Stimulated activated CD8-positive, alpha-beta memory T cell treated with anti-CD3 and anti-CD28 coated beads, Interleukin-4, amount 100 ng/mL, for 1 hour (primary cell): ENCODE results near the gene NRSN2.
A peak's percentile ranks its signal among the peaks of the same experiment; 100 is the strongest.
"Not testable (repeated sequence)": the region's sequence is repeated elsewhere in the genome, so short reads cannot be mapped to it uniquely, and the experiment has no call there.

Source experiments
- DNase-seq, 2 donors: peaks; one replicate each; pipeline ENCODE4 v3.0.0-alpha.2; 2020; ENCODE audit warnings: low read depth in 2 of 2, low spot score in 1 of 2

NRSN2 gene

DNA sequence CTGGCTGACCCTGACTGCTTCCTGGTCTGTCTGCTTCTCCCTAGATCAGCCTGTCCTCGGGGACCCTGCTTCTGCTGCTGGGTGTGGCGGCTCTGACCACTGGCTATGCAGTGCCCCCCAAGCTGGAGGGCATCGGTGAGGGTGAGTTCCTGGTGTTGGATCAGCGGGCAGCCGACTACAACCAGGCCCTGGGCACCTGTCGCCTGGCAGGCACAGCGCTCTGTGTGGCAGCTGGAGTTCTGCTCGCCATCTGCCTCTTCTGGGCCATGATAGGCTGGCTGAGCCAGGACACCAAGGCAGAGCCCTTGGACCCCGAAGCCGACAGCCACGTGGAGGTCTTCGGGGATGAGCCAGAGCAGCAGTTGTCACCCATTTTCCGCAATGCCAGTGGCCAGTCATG is 6.3 kb downstream of the NRSN2 start:
- DNase-seq = no peak

DNA sequence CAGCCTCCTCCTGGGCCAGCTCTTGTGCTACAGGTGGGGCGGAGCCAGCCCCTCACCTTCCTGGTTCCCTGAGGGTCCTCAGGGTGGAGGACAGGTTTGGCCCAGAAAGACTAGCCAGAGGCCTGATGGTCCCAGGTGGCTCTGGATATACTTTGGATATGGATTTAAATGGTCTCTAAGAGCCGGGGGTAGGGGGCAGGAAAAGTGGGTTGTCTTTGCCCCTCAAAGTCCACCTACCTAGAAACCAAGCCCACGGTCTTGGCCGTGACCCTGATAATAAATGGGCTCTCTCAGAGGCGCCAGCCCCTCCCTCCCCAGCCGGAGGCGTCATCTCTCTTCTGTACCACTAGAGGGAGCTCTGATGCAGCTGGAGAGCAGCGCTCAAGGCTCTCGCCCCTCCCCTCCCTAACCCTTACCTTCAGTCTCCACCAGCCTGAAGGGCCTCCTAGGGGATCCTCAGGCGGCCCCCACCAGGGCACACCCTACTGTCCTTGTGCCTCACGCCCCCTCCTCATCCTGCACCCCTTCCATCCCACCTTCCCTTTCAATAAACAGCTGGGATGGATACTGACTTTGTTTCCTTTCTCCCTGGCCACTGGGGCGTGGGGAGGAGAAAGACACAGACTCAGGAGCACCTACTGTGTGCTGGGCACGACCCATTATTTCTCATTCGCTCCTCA is 7.5 kb downstream of the NRSN2 start:
- DNase-seq = peak; percentile 44 to 68

DNA sequence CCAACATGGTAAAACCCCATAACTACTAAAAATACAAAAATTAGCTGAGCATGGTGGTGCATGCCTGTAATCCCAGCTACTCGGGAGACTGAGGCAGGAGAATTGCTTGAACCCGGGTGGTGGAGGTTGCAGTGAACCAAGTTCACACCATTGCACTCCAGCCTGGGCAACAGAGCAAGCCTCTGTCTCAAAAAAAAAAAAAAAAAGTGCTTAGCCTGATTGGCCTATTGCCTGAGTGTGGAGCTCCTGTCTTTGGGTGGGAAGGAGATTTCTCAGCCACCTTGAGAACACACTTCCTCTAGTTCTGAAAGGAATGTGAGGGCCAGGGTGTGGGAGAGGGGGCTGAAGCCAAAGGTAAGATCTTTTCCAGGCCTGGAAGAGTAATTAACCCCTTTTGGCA is 9.2 kb downstream of the NRSN2 start:
- DNase-seq = not testable (repeated sequence)

DNA sequence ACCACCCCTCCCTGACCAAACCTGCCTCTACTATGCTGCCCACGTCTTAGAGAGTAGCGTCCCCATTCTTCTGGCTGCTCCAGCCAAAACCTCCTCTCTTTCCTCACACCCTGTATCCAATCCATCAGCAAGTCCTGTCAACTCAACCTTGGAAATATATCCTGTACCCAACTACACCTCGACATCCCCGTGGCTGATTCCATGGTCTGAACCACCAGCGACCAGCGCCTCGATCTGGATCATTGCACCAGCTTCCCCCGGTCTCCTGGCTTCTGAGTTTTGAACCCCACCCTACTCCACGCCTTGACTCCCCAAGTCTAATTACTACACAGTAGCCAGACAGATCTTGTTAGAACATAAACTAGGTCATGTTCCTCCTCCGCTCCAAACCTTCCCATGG is 9.8 kb downstream of the NRSN2 start:
- DNase-seq = no peak

DNA sequence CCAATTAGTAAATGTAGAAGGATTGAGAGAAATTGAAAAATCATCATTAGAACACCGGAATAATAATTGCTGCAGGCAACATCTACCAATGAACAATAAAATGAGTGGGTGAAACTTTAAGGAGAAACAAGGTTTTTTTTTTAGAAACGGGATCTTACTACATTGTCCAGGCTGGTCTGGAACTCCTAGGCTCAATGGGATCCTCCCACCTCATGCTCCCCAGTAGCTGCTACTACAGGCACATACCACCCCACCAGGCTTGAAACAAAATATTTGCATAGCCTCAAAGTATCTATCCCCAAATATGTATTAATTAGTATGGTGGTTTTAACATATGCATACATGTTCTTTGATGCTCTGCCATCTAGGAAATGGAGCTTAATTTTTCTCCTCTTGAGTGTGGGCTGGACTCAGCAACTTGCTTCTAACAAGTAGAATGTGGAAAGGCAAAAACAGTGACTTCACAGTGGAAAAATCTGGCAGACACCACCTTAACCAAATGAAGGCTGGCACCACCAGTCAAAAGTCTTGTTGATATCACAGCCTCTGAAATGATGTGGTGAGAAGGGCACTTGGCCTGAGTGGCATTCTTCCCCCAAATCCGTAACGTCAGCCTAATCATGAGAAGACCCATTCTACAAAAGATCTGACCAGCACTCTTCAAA is 12.1 kb downstream of the NRSN2 start:
- DNase-seq = no peak

DNA sequence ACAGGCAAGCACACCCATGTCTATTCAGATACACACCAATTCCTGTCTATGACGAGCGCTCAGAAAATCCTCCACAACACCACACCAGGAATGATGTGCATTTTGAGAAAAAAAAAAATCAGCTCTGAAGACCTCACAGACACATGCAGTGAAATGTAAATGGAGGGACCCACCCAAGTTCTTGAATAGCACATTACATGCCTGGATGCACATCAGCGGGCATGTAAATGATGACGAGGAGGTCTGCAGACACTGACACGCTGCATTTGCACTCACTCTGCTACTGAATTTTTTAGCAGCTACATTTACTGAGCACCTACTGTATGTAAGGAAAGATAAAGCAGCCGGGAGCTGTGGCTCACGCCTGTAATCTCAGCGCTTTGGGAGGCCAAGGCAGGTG is 14.7 kb downstream of the NRSN2 start:
- DNase-seq = no peak

DNA sequence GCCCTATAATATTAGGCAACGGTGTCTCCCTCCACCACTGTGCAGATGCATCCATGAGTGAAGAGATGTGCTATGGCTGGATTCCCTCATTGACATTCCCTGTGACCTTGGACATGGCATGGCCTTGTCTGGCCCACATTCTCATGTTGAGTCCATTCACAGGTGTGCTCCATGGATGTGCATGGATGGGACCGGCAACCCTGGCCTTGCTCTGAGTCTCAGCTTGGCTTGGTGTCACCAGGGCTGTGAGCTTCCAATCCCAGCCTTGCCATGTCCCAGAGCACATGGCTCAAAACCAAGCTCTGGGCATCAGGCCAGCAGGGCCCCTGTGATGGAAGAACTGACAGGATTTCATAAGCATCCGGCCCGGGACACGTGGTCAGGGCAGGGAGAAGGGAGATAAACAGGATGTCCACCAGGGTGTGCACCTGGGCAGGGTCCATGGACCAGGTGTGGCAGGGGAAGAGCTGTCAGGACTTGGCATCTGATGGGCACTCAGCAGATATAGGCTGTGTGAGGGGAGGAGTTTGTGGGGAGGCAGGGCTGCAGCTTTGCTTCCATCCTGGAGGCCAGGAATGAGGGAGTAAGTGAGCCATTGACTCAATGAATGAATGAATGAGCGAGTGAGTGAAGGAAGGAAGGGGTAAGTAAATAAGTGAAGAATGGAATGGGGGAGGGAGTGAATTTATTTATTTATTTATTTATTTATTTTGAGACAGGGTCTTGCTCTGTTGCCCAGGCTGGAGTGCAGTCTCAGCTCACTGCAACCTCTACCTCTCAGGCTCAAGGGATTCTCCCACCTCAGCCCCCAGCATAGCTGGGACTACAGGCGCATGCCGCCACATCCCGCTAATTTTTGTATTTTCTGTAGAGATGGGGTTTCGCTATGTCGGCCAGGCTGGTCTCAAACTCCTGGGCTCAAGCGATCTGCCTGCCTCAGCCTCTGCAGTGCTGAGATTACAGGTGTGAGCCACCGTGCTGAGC is 15.7 kb downstream of the NRSN2 start:
- DNase-seq = no peak

DNA sequence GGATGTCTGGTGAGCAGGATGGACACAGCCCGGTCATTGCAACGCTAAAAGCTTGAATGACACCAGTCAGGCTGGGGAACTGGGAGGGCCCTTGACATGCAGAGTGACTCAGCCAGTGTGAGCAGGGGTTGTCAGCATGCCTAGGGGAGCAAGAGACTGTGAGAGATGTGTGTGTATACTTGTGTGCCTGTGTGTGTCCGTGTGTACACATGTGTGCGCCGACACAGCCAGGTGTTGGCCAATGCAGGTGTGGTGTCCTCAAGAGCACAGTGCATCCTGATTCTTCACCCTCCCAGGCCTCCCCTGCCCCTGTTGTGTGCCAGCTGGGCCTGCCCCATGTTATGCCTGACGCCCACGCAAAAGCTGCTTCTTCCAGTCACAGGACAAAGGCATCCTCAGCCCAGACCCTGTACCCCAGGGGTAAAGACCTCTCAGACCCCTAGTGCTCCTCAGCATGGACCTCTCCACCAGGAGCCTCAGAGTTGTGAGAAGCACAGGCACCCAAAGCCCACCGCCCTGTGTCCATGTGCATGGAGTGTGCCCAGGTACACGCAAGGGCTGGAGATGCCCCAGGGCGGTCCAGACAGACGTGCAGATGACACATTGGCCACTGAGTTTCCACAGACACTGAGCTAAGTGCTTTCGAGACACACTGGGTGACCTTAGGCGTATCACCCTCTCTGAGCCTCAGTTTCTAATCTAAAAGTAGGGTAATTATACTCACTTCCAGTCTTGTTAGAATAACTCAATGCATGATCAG is 16.6 kb downstream of the NRSN2 start:
- DNase-seq = no peak

DNA sequence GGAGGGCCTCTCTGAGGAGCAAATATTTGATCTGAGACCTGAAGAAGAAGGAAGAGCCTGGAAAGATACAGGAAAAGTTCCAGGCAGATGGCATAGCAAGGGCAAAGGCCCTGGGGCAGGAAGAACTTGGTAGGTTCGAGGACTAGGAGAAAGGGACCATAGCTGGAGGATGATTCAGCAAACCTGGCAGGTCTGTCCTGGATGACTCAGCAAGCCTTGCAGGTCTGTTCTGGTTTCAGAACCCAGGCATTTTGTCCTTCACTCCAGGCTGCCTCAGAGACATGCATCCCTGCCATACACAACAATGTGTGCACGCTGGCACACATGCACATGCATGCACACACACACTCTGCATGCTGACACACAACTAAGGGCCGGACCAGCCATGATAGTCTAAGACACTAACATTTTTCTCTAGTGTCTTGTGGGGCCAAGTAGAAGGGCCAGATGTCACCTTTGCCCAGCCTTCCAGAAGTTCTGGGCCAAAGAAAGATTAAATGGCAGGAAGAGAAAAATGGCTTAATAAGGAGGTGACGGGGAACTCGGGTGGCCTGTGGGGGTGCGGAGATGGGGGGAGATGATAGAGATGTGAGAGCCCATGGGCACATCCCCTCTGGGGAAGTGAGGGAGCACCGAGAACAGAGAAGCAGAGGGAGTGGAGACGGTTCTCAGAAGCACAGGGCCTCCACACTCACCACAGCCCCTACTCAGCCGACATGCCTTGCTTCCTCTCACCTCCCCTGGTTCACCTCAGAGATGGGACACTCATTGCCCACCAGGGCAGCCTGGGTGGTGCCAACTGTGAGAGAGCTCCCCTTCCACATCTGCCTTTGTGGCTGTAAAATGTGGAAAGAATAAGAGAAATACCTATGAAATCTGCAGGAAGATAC is 18.2 kb downstream of the NRSN2 start:
- no peak for DNase-seq

DNA sequence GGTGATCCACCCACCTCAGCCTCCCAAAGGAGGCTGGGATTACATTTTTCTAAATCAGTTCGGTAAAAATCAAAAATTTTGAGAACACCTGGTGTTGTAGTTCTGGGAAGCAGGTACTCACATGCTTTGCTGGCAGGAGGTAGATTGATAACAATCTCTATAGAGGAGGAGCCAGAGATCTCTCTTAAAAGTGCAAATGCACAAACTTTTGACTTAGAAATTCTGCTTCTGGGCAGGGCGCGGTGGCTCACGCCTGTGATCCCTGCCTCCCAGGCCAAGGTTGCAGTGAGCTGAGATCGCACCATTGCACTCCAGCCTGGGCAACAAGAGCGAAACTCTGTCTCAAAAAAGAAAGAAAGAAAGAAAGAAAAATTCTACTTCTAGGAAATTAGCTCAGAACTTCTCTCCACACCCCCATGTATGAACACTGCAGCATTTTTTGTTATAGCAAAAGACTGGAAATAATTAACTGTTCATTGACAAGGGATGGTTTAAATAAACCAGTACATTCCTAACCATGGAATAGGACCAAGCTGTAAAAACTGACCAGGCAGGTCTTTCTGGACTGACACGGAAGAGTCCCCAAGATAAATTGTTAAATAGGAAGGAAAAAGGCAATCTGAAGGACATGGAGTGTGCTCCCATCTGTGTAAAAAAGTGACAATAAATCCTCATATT is 19.3 kb downstream of the NRSN2 start:
- DNase-seq = no peak

DNA sequence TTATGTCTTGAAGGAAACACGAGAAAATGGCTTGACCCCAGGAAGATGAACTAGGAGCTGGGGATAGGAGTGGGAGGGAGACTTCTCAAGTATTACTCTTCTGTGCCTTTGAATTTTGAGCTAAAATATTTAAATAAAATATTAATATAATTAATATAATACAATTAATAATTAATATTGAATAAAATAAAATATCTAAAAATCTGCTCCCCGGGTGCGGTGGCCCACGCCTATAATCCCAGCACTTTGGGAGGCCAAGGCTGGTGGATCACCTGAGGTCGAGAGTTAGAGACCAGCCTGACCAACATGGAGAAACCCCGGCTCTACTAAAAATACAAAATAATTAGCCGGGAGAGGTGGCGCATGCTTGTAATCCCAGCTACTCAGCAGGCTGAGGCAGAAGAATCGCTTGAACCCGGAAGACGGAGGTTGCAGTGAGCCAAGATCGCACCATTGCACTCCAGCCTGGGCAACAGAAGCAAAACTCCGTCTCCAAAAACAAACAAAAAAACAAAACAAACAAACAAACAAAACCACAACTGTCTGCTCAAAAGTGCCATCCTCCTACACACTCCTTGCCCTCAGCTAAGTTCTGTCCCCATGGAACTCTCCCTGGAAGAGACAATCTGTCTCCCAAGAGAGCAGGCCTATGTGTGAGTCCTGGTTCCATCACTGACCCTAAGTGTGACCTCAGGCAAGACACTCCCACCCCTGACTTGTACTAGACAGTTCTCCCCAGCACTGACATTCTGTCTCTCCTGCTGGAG is 20.0 kb downstream of the NRSN2 start:
- no peak for DNase-seq

DNA sequence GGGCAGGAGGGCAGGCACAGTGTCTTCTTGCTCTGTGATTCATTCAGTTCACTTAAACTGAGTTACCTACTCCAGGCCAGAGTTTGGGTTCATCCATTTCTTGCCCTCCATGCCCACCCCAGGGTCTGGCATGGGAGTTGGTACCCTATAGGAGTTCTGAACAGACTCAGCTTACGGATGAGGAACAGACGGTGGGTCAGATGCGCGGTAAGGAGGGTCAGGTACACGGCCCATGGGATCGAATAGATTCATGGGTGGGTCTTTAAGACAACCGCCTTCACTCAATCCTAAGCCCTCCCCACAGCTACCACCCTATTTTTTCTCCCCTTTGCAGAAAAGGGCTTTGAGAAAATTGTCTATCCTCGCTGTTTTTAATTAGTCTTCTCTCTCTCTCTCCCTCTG is 20.6 kb downstream of the NRSN2 start:
- no peak for DNase-seq

DNA sequence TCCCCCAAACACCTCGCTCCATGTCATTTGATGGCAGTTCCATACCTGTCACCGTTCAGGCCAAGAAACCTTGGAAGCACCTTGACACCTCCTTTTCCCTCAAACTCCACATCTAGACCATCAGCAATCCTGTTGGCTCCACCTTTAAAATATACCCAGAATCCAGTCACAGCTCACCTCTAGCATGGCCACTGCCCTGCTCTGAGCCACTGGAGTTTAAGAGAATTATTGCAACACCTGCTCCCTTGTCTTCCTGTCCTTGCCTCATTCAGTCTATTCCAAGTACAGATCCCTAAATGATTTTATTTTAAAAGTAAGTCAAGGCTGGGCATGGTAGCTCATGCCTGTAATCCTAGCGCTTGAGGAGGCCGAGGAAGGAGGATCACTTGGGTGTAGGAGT is 22.0 kb downstream of the NRSN2 start:
- DNase-seq = no peak

DNA sequence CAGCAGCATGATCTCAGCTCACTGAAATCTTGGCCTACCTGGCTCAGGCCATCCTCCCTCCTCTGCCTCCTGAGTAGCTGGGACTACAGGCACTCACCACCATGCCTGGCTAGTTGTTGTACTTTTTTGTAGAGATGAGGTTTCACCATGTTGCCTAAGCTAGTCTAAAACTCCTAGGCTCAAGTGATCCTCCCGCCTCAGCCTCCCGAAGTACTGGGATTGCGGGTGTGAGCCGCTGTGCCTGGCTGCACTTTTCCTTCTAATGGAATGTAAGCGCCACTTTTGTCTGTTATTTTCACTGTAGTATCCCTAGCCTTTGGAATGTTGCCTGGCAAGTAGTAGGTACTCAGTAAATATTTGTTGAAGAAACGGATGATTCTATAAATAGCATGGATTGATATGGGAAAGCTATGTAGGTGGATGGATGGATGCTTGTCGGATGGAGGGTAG is 23.3 kb downstream of the NRSN2 start:
- DNase-seq = no peak

DNA sequence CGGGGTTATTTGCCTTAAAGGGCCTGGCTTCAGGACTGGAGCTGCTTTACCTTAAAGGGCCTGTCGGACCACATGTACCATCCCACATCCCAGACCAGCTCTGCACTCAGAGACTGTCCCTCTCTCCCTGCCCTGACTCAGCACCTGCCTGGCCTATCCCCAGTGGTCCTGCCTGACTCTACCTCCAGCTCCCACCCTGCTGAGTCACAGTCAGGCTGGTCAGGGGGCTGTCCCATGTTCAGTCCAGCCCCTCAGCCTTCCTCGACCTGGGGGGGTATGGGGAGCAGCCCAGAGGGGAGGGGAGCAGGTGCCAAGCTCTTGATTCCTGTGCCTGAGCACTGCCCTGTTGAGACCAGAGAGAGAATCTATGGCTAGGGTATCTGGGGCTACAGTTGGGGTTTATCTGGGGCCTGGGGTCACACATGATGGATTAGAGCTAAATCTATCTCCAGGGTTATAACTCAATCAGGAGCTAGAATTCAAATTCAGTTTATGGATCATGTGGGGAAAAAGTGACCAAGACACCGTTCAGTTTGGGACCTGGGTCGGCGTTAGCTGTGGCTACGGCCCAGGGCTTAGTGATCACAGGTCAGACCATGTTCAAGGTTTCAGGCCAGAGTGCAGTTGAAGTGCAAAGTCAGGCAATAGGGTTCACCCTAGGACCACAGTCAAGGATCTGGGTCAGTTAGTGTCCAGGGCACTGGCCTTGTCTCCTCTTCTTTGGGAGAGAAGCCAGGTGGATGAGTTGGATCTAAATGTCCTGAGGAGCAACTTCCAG is 24.3 kb downstream of the NRSN2 start:
- DNase-seq = no peak

DNA sequence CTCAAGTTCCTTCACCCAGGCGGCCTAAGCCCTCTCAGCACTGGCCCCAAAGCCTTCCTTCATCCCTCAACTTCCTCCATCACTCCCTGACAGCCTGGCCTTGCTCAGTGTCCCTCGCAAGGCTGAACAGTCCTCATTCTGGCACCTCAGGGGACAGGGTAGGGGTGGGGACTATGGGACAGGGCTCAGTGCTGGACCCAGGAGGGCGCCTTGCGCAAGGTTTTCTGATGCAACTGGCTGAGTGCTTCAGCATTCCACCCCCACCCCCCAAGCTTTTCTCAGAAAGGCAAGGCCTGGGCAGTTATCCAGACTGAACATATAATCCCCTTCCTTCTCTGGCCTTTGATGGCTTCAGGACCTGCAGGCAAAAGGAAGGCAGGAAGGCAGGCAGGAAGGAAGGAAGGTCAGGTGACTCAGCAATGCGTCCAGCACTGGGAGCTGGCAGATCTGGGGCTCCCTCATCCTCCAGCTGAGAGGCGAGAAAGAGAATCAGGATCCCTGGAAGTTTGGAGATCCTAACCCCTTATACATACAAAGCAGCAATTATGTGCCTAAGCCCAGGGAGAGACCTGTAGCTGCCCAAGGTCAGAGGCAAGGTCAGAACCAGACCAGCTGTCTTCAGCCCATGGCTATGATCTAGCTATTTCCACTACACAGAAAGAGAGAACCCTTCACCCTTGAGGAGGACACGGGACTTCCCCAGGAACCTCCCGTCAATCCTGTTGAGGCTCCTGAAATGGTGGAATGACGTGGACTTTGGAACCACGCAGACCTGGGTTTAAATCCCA is 25.0 kb downstream of the NRSN2 start:
- DNase-seq = no peak

DNA sequence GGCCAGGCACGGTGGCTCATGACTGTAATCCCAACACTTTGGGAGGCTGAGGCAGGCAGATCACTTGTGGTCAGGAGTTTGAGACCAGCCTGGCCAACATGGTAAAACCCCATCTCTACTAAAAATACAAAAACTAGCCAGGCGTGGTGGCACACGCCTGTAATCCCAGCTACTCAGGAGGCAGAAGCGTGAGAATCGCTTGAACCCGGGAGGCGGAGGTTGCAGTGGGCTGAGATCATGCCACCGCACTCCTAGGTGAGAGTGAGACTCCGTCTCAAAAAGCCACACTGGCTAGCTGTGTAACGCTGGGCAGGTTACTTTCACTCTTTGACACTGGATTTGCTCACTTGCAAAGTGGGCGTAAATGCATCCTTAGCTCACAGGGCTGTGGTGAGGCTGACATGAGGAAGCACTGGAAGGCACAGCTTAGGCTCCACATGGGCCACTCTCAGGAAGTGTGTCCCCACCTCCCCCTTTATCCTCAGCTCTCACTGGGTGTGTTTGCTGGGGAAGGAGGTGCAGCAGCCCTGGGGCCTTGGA is 25.7 kb downstream of the NRSN2 start:
- not testable (repeated sequence) for DNase-seq
